Uterus (tissue), 2 donors: ENCODE measurements around the gene AUTS2.

Experiments
- CTCF ChIP-seq, 4 experiments: fragments of 200-600 bp in 2 of 4; fragments of 450-650 bp in 2 of 4; sonication (generic) in 2 of 4; IDR thresholded peaks; one replicate each; pipeline ENCODE4 v1.5.1; 2016 to 2019; ENCODE audit warnings: antibody characterized with exemption in 4 of 4, mild to moderate bottlenecking in 2 of 4, moderate library complexity in 1 of 4
- POLR2A ChIP-seq, 2 donors: fragments of 450-650 bp; IDR thresholded peaks; one replicate each; pipeline ENCODE4 v1.6.1; 2016; ENCODE audit warnings: antibody characterized with exemption in 2 of 2, mild to moderate bottlenecking in 1 of 2, moderate library complexity in 1 of 2

GRCh38 chr7:70383066-70383782, 784.9 kb downstream of the AUTS2 start:
- TF ChIP-seq CTCF (IDR thresholded peaks at IDR 0.05) (no peak), POLR2A (IDR thresholded peaks at IDR 0.05) (no peak)
